Psoas muscle (tissue), 8 donors: ENCODE data around the gene COMMD8. TPM values are rescaled to one million over a fixed set of nuclear protein-coding genes. Genes with fewer than 3 reads are reported as not detected.

Experiments
- ATAC-seq, 4 donors: fragments of 200-7000 bp; cut with Tn5 transposase; one replicate each; pipeline ENCODE4 v1.9.1; 2020; ENCODE audit warnings: moderate library complexity in 3 of 4, mild to moderate bottlenecking in 2 of 4
- DNase-seq, 2 donors: peaks; one replicate each; pipeline ENCODE4 v3.0.0-alpha.2; 2020
- H3K27ac ChIP-seq: fragments of 200-600 bp; one replicate; pipeline ENCODE4 v1.8.0; 2022
- H3K27me3 ChIP-seq, 3 donors: fragments of 200-600 bp in 1 of 3; one replicate each; pipeline versions ENCODE4 v1.6.1 to v1.8.0; 2013 to 2022; ENCODE audit warnings: low read length in 2 of 3, mild to moderate bottlenecking in 2 of 3, moderate library complexity in 1 of 3; ENCODE audit not compliant: insufficient read depth in 3 of 3
- H3K36me3 ChIP-seq, 2 donors: fragments of 200-600 bp in 1 of 2; one replicate each; pipeline versions ENCODE4 v1.6.1 to v1.8.0; 2013 to 2022; ENCODE audit warnings: low read depth in 1 of 2, mild to moderate bottlenecking in 1 of 2, moderate library complexity in 1 of 2; ENCODE audit not compliant: insufficient read depth in 1 of 2
- H3K4me1 ChIP-seq: fragments of 200-600 bp; one replicate; pipeline ENCODE4 v1.8.0; 2022
- H3K4me3 ChIP-seq: fragments of 200-600 bp; one replicate; pipeline ENCODE4 v1.8.0; 2022; ENCODE audit warnings: mild to moderate bottlenecking
- H3K9me3 ChIP-seq: fragments of 200-600 bp; one replicate; pipeline ENCODE4 v1.8.0; 2022
- CTCF ChIP-seq: fragments of 200-600 bp; IDR thresholded peaks from one replicate; pipeline ENCODE4 v1.8.0; 2022; ENCODE audit warnings: antibody characterized with exemption
- WGBS, 3 donors: extraction: QIAGEN DNeasy Blood & Tissue Kit; methylation state at CpG; one replicate each; pipeline versions ENCODE4 v1.1.6 to v1.1.7; 2013; 5-methylcytosine and 5-hydroxymethylcytosine counted together
- intact Hi-C, 2 donors: fragments of 100-400 bp; cut with DNase I; formaldehyde crosslinking; loops; one replicate each; pipeline versions ENCODE4 v1.11.0 to v1.14.2; 2022
- polyA plus RNA-seq, 3 donors: library from polyadenylated mRNA; stranded (reverse); fragments of 200-250 nt; gene quantifications; one replicate each; pipeline ENCODE4 v1.2.3, GENCODE V29; 2013
- total RNA-seq, 4 donors: library from RNA; stranded (reverse); fragmentation: NEBNext Ultra II Directional in 2 of 4; extraction: Animal tissue kit (Norgen Biotek cat#: 25700) in 2 of 4; gene quantifications; one replicate each; pipeline versions ENCODE4 v1.2.1 to v1.2.4, GENCODE V29; 2021 to 2023
- donor health status: healthy with polysubstance abuse.
- donor health status: DM: no; HTN: no; CAD: no; lungs with moderate emphysema.
- donor health status: Bipolar disorder and iron deficiency.
- donor health status: healthy.
- donor health status: DM: yes; HTN: yes; CAD: no.
- donor health status: DM: no; HTN: no; CAD: no.
- donor health status: DM: no; HTN: no; CAD: no.
- donor health status: DM: yes; HTN: yes; CAD: no.

The COMMD8 gene
- total and polyA plus RNA-seq, 7 donors, result 4.9 to 18.0 (median 6.2) TPM

- H3K9me3 ChIP-seq, result no peaks in the 10 kb centered on the region
- H3K4me3 ChIP-seq, result no peak overlapping the region
- WGBS, 3 donors, result 91 to 94% (median 93%) methylated on average over 25 of the region's 25 CpGs
- H3K27ac ChIP-seq, result no peak overlapping the region
- intact Hi-C loops, result no loop called here
- ATAC-seq, result no peak
- H3K4me1 ChIP-seq, result no peaks in the 10 kb centered on the region
- no peak for TF ChIP-seq CTCF
- no peak for DNase-seq
- H3K36me3 ChIP-seq, result no peaks in the 10 kb centered on the region
- no peaks in the 10 kb centered on the region for H3K27me3 ChIP-seq
These were observed 37.9 kb downstream of the COMMD8 start for GRCh38 chr4:47425628-47426027.

- Histone ChIP-seq H3K4me3 (no peak overlapping the region), H3K9me3 (no peaks in the 10 kb centered on the region), H3K27me3 (no peaks in the 10 kb centered on the region), H3K36me3 (no peaks in the 10 kb centered on the region), H3K4me1 (no peaks in the 10 kb centered on the region), H3K27ac (no peak overlapping the region)
- TF ChIP-seq CTCF, result no peak
- intact Hi-C loops, result no loop called here
- WGBS, 3 donors, result 42 to 54% (median 45%) methylated on average over 2 of the region's 2 CpGs
- no peak for ATAC-seq
- DNase-seq, result no peak
These were observed 44.2 kb downstream of the COMMD8 start for GRCh38 chr4:47419296-47419695.

GRCh38 chr4:47418147-47418546, 45.4 kb downstream of the COMMD8 start:
- no peak for ATAC-seq
- 45 to 56% (median 46%) methylated on average over 2 of the region's 2 CpGs for WGBS, 3 donors
- H3K27me3 ChIP-seq, result no peaks in the 10 kb centered on the region
- TF ChIP-seq CTCF, result no peak
- H3K36me3 ChIP-seq, result no peaks in the 10 kb centered on the region
- H3K27ac ChIP-seq, result no peak overlapping the region
- no peak overlapping the region for H3K4me3 ChIP-seq
- no peak for DNase-seq
- H3K9me3 ChIP-seq, result no peaks in the 10 kb centered on the region
- intact Hi-C loops, result no loop called here
- H3K4me1 ChIP-seq, result no peaks in the 10 kb centered on the region

GRCh38 chr4:47415719-47416118, 47.8 kb downstream of the COMMD8 start:
- no peak overlapping the region for H3K27ac ChIP-seq
- H3K4me1 ChIP-seq, result no peaks in the 10 kb centered on the region
- intact Hi-C loops, result no loop called here
- no peak overlapping the region for H3K4me3 ChIP-seq
- no peaks in the 10 kb centered on the region for H3K9me3 ChIP-seq
- DNase-seq (no peak), ATAC-seq (no peak)
- TF ChIP-seq CTCF, result no peak
- H3K27me3 ChIP-seq, result no peaks in the 10 kb centered on the region
- H3K36me3 ChIP-seq, result no peaks in the 10 kb centered on the region

- intact Hi-C loops, result no loop called here
- ATAC-seq (no peak), DNase-seq (no peak)
- no peak overlapping the region for H3K4me3 ChIP-seq
- H3K27me3 ChIP-seq, result peaks cover 0 to 2% (median 0%) of the 10 kb centered on the region in 3 donors
- H3K9me3 ChIP-seq, result no peaks in the 10 kb centered on the region
- WGBS, 3 donors, result 28 to 37% (median 29%) methylated on average over 2 of the region's 2 CpGs
- no peak for TF ChIP-seq CTCF
- no peak overlapping the region for H3K27ac ChIP-seq
- H3K36me3 ChIP-seq, result no peaks in the 10 kb centered on the region
- no peaks in the 10 kb centered on the region for H3K4me1 ChIP-seq
These were observed 50.0 kb downstream of the COMMD8 start for GRCh38 chr4:47413521-47413920.
